GM04503 (cell line): Measurements from ENCODE around the gene KIF3C.
"Not testable (repeated sequence)": the region's sequence is repeated elsewhere in the genome, so short reads cannot be mapped to it uniquely, and the experiment has no call there.

ENCODE experiments used
- DNase-seq: peaks from one replicate; pipeline ENCODE4 v3.0.0-alpha.2; 2012; ENCODE audit warnings: low read depth

KIF3C gene

GRCh38 chr2:25999406-25999805 is 17.1 kb upstream of the KIF3C start:
- DNase-seq, result not testable (repeated sequence)

DNA sequence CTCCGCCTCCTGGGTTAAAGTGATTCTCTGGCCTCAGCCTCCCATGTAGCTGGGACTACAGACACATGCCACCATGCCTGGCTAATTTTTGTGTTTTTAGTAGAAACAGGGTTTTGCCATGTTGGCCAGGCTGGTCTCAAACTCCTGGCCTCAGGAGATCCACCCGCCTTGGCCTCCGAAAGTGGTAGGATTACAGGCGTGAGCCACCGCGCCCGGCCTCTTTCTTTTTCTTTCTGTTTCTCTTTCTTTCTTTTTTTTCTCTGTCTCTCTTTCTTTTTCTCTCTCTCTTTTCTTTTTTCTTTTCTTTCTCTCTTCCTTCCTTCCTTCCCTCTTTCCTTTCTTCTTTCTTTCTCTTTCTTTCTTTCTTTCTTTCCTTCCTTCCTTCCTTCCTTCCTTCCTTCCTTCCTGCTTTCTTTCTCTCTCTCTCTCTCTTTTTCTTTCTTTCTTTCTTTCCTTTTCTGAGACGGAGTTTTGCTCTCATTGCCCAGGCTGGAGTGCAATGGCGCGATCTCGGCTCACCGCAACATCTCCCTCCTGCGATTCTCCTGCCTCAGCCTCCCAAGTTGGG is 16.6 kb upstream of the KIF3C start:
- DNase-seq, result not testable (repeated sequence)

GRCh38 chr2:25996844-25997243 is 14.5 kb upstream of the KIF3C start:
- no peak for DNase-seq

DNA sequence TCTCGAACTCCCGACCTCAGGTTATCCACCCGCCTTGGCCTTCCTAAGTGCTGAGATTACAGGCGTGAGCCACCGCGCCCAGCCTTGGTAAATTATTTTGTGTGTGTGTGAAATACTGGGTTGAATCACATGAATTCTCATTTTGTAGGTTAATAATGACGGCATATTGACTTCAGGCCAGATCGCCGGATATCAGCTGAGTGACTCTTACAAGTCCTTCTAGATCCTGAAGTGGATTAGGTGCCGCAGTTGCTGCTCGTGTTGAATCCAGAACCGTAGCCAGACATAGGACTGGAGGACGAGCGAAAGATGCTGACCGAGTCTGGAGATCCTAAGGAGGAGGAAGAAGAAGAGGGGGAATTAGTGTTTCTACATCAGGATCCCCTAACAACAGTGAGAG is 12.2 kb upstream of the KIF3C start:
- DNase-seq, result no peak

- no peak for DNase-seq
Measured at GRCh38 chr2:25993049-25993448, 10.8 kb upstream of the KIF3C start.

DNA sequence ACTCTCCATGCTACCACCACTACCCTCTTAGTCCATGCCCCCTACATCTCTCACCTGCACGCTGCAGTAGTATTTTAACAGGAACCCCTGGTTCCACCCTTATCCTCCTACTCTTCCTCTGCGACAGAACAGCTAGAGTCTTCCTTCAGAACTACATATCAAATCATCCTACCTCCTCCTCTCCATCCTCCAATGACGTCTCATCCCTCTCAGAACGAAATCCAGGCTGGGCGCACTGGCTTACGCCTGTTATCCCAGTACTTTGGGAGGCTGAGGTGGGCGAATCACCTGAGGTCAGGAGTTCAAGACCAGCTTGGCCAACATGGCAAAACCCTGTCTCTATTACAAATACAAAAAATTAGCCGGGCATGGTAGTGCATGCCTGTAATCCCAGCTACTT is 10.3 kb upstream of the KIF3C start:
- no peak for DNase-seq

DNA sequence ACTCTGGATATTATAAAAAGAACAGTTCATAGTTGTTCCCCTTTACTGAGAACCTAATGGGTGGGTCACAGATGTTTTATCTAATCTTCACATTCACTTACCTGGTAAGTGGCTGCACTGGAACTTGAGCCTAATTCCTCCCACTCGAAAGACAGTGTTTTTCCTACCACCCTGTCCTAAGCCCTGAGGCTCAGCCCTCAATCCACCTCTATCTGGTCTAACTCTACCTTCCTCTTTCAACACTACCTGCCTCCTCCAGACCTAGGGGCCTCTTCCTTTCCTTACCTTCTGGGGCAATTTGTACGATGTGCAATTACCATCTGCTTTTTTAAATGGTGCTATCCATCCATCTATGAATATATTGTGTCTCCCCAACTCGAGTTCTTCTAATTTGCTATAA is 9.7 kb upstream of the KIF3C start:
- DNase-seq, result no peak

DNA sequence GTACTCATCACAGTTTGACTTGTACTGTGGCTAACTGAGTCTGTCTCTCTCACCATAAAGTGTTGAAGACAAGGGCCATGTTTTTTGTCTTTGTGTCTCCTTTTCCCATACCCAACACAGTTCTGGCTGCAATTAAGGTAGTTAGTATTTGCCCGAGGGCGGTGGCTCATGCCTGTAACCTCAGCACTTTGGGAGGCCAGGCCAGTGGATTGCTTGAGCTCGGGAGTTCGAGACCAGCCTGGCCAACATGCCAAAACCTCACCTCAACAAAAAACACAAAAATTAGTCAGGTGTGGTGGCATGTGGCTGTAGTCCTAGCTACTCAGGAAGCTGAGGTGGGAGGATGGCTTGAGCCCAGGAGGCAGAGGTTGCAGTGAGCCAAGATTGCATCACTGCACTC is 6.9 kb upstream of the KIF3C start:
- DNase-seq, result no peak

- DNase-seq, result no peak
Measured at GRCh38 chr2:25988134-25988533, 5.8 kb upstream of the KIF3C start.

- no peak for DNase-seq
Measured at GRCh38 chr2:25983735-25984134, 1.4 kb upstream of the KIF3C start.

DNA sequence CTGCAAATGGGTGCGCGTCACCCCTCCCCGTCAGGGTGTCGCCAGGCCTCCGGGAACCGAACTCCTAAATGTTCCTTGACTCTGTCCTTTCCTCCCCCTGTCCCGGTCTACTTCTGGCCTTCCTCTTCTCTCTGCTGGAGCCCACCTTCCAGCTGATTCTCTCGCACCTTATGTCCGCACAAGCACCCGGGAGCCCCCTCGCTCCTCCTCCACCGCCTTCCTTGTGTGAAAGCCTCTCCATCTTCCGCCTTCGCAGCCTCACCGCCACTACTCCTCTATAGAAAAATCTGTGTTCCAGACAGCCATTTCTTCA is 627 bp upstream of the KIF3C start:
- no peak for DNase-seq

DNA sequence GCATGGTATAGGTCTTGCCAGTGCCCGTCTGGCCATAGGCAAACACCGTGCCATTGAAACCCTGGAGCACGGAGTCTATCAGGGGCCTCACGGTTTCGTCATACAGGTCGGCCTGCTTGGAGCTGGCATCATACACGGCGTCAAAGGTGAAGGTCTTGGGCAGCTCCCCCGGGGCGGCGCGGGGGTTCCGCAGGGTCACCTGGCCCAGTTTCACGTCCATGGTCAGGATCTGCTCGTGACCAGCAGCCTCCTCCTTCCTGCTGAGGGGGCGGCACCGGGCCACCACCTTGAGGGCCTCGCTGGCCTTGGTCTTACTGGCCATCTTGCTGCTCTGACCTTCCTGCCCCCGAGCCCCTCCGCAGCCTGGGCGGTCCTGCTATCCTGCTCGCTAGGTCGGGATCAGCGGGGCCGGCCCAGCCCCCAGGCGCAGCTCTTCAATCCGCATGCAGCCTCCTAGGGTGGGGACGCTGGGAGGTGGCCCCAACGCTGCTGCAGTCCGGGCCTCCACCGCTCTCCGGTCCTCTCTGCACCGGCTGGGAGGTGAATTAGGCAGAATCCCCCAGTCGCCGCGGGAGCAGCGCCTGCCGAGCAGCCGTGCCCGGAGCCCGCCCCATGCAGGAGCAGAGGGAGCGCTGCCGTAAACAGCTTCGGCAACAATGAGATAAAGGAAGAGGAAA is 563 bp downstream of the KIF3C start:
- no peak for DNase-seq

- no peak for DNase-seq
Measured at GRCh38 chr2:25980951-25981350, 1.3 kb downstream of the KIF3C start.

DNA sequence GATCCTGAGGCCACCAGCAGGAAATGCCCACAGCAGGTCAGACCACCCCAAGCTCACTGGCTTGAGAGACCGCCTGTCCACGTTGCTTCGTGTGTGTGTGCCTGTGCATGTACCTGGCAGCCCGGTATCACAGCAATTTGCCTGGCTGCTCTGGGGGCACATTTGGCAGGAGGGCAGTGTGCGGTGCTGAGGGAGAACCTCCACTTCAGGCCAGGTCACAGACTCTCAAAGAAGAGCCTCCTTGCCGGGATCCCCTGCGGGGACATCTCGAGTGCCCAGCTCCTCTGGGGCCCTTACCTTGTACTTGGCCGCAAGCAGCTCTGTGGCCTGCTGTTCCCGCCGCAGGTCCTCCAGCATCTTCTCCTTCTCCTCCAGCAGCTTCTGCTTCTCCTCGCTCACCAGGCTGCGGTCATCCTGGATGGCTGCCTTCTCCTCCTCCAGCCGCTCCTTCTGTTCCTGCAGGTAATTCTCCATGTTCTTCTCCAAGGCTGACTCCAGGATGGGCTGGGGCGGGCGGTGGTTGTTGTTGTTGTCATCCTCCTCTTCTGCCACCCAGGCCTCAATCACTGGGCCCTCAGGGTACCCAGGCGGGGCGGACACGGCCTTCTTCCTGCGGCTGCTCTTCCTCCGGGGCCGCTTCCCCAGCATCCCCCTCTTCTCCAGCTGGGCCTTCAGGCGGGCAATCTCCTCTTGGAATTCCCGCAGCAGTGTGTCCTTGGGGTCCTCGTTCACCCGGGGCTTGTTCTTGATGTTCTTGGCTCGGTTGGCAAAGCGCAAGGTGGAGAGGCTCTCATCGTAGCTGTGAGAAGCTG is 2.0 kb downstream of the KIF3C start:
- DNase-seq, result no peak

DNA sequence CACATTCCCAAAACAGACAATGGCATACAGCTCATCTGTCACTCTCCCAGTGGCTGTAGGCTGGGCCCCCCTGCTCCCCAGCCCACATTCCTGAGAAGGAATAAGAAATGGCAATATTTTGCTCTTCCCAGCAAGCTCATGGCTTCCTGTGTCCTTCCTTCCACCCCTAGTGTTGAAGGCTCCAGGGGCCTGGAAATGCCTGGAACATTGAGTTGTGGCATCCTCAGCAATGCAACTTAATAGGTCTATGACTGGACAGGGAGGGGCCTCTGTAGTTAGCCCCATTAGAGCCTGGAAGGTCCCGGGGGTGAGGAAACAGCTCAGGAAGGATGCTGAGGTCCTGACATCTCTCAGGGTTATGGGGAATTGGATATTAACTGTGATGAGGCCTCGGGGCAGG is 3.3 kb downstream of the KIF3C start:
- DNase-seq, result no peak

GRCh38 chr2:25977768-25978167 is 4.5 kb downstream of the KIF3C start:
- no peak for DNase-seq

DNA sequence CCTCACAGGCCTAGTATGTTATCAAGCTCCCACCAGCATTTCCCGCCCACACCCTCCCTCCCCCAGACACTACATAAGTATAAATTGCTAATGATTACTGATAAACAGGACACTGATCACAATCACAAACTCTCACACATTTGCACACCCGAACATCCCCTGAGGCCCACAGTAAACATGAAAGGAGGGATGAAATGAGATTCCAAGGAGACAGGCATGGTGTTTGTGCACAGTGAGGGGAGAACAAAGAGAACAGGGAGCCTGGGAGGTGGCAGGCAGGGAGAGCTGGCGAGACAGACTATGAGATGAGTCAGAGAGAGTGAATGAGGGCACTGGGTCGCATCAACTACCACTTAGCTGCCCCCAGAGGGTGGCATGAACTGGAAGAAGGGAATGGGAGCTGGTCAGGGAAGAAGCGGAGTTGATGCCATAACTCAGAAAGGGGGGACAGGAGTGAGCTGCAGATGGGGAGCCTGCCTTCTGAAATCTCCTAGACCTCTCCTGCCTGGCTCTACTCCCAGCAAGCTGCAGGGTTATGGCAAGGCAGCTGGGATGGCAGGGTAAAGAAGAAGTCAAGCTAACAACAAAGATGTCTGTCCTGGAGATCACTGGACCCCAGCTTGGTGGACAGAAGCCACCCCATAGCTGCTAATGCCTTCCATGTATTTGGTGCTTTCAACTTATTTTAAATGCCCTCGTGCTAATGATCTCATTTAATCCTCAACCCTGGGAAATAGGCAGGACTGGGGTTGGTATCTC is 5.1 kb downstream of the KIF3C start:
- no peak for DNase-seq

DNA sequence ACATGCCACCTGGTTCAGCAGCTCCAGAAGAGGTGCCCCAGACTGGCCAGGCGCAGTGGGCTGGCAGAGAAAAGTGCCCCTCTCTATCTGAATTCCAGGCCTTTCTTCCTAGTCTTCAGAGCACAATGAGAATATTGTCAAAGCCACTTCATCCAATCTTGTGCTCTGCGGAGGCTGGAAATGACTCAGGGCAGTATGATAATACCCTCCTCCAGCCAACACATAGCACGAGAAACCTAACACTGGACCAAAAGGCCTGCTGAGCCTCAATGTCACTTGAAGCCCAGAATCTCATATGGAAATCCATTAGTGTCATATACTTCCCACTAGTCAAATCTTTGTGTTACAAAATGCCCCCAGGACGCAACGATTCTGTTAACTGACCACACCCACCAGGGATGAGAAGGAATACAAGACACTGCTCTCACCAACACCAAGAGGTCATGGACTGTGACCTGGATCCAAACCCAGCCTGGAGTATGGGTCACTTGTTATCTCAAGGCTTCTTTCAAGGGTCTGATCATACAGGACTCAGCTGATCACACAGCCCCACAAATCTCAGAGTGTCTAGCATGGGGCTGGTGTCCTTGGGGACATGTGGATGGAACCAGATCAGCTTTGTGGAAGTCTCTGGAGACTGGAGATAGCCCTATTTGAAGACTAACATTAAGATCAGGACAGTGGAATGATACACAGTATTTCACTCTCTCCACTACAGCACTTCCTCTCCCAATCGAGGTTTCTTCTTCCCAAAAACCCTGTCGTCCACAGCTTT is 10.1 kb downstream of the KIF3C start:
- no peak for DNase-seq

DNA sequence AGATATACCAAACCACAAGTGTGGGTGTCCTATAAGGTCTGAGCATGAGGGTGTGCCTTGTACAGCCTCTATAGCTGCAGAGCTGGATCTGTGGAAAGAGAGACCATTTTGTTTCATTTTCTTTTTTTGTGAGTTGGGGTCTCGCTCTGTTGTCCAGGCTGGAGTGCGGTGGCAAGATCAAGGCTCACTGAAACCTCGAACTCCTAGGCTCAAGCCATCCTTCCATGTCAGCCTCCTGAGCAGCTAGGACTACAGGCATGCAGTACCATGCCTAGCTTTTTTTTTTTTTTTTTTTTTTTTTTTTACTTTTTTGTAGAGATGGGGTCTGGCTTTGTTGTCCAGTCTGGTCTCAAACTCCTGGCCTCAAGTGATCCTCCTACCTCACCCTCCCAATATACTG is 10.7 kb downstream of the KIF3C start:
- no peak for DNase-seq

GRCh38 chr2:25966531-25967270 is 15.6 kb downstream of the KIF3C start:
- DNase-seq, result no peak

GRCh38 chr2:25964891-25965290 is 17.4 kb downstream of the KIF3C start:
- DNase-seq, result no peak
